T follicular helper cell (primary cell): ENCODE results near the gene NIPA2.

Experiments used
- DNase-seq: peaks from one replicate; pipeline ENCODE4 v3.0.0-alpha.2; 2020; ENCODE audit warnings: low read depth

The NIPA2 gene

DNA sequence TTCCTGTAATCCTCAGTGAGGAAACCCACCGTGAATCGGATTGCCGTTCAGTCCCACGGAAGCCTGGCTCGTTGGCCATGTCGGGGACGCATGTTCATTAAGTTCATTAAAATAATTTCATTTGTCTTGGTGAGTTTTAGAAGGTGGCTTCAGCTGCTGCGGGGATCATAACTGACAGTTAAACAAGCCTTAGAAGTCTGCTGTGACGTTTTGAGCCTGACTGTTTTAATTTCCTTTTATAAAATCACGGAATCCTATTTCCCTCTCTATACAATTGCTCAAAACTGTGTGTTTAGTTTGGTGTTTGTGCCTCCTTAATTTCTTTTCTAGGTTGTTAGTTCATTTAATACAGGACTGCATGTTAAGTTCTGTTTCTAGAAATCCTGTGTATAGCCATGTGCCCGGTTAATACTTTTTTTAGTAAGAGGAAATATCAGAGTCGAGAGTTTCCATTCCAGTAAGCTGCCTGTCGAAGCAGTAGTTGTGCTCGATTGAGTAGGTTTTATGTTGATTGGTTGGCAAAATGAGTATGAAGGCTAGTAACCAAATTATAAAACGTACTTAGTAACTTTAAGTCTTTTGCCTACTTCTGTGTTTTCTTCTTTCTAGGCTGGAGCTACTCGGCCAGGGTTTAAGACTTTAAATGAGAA lies 705 bp downstream of the NIPA2 start:
- no peak for DNase-seq

DNA sequence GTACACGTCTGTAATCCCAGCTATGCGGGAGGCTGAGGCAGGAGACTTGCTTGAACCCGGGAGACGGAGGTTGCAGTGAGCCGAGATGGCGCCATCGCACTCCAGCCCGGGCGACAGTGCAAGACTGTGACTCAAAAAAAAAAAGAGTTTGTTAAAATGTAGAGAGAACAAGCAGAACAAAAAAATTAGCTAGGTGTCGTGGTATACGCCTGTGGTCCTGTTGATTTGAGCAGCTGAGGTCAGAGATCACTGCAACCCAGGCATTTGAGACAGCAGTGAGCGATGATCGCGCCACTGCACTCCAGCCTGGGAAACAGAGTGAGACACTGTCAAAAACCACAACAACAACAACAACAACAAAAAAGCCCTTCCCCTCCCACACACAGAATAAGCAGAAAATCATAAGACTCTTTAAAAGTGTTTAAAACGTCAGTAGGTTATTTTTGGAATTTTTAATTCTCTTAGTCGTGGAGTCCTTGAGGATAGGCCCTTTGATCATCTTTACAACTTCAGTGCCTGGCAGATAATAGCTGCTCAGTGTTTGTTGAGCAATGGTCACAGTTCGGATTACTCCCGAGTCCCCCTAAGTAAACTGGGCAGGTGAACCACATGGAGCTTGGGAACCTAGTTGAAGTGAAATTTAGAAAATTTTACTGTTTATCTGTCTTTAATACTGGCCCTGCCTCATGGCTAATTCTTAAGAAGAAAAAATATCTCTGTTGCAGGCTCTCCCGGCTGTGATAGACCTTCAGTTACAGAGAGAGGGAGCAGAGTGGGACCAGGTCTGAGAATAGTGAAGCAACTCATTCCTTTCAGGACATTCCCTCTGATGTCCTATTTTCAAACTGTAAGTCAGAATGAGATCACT lies 6.2 kb downstream of the NIPA2 start:
- no peak for DNase-seq

DNA sequence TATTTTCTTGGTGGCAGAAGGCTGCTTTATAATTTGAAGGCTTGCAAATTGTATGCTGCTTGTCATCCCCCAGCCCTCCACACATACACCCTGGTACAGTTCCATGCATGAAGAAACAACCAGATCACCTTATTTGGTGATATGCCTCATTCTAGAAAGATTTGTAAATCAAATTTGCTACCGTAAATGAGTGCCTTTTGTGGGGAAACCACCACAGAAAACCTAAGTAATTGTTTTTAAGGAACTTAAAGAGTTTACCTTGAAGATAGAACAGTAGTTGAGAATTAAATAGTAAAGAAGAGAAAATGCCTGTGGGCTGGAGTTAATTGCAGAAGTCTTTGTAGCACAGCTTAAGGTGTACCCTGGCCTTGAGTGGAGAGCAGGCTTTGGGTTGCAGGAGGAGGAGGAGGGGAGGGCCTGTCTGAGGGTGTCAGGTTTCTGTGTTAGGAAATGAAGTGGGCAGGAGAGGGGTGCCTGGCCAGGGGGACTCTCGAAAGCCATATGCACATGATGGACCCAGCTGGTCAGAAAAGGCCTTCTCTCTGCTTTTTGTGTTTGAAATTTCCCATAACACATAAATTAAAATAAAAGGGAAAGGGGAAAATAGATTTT lies 6.9 kb downstream of the NIPA2 start:
- DNase-seq, result no peak

DNA sequence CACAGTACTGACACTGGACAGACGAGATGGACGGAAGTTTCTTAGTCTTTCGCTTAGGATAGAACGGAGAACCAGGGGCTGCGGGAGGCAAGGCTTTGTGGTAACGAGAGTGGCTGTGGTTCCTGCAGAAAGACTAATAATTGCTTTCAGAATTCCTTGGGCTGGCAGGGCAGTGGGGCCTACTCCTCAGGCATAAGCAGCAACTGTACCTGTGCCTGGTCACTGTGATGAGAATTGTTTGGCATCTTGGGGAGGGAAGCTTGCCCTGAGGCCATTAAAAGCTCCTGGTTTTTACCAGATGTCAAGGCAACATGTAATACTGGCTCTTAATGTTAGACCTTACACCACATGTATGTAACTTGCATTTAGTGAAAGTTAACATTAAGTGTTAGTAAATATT lies 7.6 kb downstream of the NIPA2 start:
- DNase-seq, result no peak

DNA sequence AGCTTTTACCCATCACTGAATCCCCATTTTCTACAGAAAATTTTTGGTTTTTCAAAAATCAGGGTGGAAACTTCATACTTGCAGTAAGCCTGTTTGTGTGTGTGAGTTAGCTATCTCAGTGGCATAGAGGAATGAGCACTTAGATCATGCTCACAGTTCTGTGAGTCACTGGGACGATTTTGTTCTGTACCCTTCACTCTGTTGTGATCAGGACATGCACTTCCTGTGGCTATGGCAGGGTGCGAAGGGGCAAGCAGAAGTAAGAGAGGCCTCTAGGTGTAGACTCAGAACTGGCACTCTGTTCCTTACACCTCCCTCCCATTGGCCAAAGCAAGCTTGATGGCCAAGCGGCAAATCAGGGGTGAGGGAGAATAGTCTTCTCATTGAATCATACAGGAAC lies 11.6 kb downstream of the NIPA2 start:
- DNase-seq, result no peak

DNA sequence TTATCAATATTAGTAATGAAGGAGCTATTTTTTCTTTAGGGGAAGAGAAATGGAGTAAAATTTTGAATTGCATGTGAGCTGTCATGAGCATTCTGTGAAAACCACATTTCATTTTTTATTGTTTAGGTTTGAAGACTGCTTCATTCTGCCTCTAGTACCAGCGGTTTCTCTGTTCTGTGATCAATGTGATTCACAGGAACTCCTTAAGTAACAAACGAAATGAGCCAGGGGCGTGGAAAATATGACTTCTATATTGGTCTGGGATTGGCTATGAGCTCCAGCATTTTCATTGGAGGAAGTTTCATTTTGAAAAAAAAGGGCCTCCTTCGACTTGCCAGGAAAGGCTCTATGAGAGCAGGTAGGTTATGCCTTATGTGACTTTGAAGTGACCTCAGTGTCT lies 13.0 kb downstream of the NIPA2 start:
- no peak for DNase-seq

DNA sequence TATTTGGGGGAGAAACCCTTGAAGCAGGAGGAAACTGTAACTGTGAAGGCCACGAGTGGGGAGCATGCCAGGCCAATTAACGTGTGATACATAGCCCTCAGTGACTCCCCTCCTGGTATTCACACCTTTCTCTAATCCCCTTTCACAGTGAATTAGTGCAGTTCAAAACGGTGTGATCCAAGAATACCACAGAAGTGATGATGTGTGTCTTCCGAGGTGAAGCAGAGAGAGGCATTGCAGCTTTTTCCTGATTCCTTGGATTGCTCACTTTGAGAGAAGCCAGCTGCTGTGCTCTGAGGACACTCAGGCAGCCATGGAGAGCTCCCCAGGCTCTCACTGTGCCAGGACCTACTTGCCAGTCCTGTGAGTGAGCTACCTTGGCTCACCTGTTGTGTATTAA lies 17.3 kb downstream of the NIPA2 start:
- DNase-seq, result no peak

DNA sequence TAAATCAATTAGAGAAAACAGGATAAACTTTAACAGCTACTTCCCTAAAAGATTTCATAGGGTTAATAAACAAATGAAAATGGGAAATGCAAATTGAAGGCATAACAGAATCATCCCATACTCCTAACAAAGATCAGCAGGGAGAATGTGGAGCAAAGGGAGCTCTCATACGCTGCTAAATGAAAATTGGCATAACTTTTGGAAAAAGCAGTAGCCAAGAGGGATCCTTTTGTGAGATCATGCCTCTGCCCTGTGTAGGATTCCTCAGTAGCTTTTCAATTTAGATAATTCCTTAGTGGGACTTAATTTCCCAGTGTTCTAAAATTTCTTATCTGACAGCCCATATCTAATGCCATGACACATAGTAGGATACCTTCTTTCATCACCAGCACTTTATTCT lies 18.2 kb downstream of the NIPA2 start:
- DNase-seq, result no peak

DNA sequence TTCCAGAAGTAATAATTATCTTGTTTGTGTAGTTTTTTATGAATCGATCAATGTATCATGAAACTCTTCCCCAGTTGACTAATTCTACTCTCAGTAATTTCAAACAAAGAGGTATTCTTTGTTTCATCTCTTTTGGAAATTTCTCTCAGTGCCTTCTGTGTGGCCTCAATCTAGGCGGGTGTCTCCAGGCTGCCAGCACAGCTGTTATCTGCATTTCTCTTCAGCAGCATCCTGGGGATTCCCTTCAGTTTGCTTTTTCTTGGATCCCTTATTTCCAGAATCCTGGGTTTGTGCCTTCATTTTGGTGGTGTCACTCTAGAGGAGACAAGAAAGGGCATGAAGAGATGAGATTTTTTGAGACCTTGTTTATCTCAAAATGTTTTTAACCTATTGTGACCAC lies 22.7 kb downstream of the NIPA2 start:
- no peak for DNase-seq

DNA sequence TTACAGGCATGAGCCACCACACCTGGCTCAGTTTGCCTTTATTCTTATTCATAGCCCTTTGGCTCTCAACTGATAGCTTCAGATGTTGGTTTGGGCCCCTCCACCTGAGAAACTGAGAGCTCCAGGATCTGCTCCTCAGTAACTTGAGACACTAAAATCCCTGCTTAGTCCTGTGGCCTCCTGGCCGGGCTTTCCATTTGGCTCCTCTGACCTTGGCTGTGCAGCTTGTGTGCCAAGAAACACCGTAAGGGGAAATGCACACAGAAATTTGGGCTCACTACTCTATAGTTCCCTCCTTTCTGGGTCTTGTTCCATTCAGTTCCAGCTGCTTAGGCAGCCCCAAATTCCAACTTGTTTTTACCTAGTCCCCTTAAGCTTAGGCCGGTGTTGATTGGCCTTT lies 24.9 kb downstream of the NIPA2 start:
- DNase-seq, result no peak

DNA sequence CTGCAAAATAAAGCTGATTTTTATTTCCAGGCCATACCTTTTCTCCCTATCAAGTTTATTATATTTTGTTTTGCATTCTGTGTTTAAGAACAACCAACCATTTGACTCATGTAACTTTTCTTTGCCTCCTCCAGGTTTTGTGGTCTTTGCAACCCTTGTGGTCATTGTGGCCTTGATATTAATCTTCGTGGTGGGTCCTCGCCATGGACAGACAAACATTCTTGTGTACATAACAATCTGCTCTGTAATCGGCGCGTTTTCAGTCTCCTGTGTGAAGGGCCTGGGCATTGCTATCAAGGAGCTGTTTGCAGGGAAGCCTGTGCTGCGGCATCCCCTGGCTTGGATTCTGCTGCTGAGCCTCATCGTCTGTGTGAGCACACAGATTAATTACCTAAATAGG lies 27.6 kb downstream of the NIPA2 start:
- DNase-seq, result no peak

DNA sequence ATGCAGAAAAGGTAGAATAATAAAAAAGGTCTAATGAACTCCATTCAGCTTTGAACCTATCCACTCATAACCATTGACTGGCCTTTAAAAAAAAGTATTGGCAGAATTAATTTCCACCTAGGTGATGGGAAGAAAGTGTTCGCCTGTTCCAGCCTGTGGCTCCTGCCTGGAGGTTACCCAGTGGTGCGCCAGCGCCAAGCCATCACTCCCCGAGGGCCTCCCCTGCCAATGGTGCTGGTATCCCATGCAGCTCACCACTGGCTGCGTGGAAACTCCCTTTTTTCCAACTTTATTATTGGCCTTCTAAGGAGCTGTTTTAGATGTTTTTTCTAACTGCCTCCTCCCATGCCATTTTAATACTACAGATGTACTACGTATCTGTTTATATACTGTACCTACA lies 29.4 kb downstream of the NIPA2 start:
- DNase-seq, result no peak

DNA sequence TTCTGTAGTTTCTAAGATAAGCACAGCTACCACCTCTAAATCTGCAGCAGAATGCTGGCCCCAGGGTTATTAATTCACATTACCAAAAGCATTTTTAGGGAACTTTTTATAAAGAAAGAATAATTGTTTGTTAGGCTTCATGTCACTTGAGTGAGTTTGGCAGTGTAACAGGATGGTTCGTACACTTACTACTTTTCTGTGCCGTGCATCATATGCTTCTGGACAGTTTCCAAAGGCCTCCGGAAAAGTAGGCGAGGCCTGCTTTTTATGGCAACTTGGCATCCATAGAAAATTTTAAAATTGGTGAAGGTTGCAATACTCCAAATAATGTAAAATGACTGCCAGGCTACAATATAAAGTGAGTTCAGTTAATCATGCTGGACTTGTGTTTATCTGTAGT lies 30.0 kb downstream of the NIPA2 start:
- DNase-seq, result no peak

DNA sequence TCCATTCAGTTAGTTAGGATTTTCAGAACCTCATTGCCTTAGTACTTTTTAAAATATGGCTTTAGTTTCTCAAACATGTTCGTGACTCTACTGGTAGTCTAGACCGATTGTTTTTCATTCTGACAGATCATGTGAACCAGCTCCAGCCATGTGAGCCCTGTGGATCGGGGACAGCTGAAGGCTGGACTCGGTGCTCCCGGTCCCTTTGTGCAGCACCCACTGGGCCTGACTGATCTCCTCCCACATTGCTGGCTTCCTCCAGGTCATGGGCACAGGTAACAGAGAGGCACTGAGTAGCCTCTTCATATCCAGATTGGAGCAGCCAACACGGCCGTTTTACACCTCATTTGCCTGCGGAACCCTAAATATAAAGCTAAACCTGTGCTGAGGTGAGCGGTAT lies 30.5 kb downstream of the NIPA2 start:
- DNase-seq, result no peak

DNA sequence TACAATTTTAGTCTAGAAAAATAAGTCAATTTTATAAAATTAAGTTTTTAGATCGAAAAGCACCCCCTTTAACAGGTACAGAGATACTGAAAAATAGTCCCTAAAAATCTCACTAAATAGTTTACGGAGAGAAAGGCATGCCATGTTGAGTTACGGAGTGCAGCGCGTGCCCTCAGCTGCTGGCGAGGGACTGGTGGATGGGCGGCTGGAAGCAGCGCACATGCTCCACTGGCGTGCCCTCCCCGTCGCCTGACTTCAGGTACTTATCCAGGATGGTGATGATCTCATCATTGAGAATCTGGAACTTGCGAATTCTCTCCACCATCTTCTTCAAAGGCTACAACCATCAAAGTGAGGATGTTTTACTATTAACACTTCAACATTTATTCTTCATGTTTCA lies 31.4 kb downstream of the NIPA2 start:
- no peak for DNase-seq

DNA sequence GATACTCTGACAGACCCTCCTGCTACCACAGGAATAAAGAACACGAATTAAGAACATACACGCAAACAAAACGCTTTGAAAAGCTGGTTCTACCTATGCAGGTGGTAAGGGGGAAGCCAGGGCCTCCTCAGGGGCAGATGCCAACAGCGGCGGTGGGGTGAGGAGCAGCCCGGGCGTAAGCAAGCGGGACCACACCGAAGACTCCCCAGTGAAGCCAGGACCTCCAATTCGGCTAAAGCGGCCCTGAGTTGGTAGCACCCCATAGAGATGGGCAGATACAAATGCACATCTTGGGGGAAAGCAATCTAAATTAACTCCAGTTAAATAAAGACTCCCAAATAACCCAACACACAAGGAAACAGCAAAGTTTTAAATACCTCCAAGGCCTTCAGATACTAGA lies 32.4 kb downstream of the NIPA2 start:
- no peak for DNase-seq

DNA sequence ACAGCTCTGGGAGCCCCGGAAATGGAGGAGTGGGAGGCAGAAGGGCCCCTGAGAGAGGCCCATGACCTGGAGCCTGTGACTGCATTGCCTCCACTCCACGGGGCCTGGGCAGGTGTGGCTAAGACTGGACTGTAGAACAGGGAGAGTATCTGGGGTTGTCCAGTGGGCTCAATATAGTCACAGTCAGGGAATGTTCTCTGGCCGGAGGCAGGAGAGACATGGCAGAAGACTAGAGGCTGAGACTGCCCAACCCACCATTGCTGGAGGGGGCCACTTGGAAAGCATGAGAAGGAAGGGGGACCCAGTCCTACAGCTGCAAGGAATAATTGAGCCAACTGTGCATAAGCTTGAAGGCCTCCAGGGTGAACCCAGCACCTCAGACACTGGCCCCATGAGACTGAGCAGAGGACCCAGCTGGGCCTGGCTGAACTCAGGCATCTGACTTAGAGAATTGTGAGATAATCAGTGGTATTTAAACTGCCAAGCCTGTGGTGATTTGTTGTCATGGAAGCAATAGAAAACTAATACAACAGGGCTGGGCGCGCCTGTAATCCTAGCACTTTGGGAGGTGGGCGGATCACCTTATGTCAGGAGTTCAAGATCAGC lies 33.1 kb downstream of the NIPA2 start:
- no peak for DNase-seq

DNA sequence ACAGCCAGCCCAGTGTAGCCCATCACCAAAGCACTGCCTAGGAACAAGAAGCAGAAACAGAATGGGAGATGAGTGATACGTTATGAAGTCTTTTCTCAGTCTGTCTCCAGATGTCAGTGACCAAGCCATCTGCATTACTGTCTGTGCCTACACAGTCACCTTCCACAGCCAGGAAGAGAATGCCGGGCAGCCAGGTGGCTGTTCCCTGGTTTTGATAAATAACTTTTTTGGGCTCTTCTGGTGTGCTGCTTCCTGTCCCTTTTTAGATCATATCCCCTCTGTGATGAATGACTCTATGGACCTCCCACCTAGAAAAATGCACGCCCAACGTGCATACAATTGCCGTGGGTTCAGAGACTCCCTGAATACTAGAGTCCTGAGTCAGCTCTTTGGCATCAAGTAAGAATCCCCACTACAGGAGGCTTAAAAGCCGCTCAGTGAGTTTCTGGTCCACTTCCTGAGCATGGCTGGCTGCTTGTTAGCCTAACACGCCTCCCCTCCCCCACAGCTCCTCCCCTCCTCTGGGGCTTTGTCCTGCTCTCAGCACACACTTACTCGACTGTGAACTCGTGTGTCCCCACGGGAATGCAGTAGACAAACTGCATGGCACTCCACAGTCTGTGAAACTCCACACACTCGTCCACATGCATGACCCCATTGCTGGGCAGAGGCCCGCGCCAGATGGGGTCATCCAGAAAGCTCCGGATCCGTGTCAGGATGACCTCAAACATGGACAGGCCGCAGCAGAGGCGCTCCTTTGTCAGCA lies 34.7 kb downstream of the NIPA2 start:
- DNase-seq, result no peak

DNA sequence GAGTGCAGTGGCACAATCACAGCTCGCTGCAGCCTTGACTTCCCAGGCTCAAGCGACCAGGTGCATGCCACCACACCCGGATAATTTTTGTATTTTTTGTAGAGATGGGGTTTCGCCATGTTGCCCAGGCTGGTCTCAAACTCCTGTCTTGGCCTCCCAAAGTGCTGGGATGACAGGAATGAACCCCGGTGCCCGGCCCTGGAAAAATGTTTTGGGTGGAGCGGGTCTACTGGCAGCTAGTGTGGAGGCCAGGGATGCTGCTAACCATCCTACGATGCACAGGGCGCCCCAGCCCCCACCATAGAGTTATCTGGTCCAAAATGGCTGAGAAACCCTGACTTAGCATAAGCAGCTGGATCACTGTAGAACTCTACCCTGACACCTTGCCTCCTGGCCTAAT lies 35.4 kb downstream of the NIPA2 start:
- no peak for DNase-seq

DNA sequence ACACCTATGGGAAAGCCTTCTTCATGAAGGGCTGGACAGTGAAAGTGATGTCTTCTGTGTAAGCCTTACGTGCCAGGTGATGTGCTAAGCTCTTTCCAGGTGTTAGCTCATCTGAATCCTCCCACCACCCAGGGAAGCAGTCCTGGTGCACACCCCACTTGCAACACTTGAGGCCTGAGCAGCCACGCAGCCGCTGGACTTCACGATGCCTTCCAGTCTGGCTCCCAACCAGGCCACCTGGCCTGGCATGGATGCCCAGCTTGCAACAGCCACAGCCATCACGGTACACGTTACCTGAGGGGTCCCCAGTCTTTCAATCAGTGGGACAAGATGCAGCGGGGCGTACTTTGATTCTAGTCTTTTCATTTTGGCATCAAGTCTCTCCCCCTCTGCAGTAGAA lies 35.8 kb downstream of the NIPA2 start:
- no peak for DNase-seq

DNA sequence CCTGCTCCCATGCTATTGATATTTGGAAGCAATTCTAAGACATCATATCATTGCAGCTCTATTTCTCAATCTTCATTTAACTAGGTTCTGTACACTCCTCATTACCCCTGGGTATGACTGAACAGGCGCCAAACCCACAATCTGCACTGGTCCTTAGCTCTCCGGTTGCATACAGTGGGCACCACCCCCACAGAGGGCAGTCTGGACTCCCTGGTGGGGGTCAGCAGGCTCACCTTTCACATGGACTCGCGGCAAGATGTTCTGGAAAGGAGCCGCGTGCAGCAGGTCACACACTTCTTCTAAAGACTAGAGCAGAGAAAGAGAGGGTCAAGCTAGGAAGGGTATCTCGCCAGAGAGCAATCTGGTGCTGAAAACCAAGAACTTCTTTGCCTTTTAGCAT lies 36.5 kb downstream of the NIPA2 start:
- no peak for DNase-seq

DNA sequence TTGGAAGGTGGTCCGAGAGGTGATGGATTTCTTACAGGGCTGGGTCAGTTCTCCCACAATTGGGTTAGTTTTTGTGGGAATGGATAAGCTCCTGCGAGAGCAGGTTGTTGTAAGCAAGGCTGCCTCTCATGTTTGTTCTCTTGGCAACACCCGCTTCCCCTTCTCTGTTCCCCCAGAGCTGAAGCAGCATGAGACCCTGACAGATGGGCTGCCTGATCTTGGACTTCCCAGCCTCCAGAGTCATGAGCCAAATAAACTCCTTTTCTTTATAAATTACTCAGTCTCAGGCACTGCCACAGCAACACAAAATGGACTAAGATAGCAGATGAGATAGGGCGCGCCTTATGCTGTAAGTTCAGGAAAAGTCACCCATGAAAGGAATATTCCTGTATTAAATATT lies 38.7 kb downstream of the NIPA2 start:
- no peak for DNase-seq
